Cardiac muscle cell (in vitro differentiated cells and primary cell): ENCODE data around the gene GPR151. TPM values are rescaled to one million over a fixed set of nuclear protein-coding genes. Genes with fewer than 3 reads are reported as not detected.

Source experiments
- DNase-seq, 2 donors: peaks; one replicate each; pipeline versions ENCODE4 v3.0.0 to v3.0.0-alpha.2; 2010 to 2017; ENCODE audit warnings: low read depth in 1 of 2, low spot score in 1 of 2
- H3K27ac ChIP-seq: fragments of 200-600 bp; sonication (generic); 2 replicates; pipeline ENCODE4 v1.5.1; 2016
- H3K27me3 ChIP-seq: fragments of 200-600 bp; sonication (generic); 2 replicates; pipeline ENCODE4 v1.6.0; 2016; ENCODE audit warnings: control low read depth
- H3K36me3 ChIP-seq: fragments of 200-600 bp; sonication (generic); 2 replicates; pipeline ENCODE4 v1.5.1; 2016; ENCODE audit warnings: control low read depth
- H3K4me1 ChIP-seq: fragments of 200-600 bp; sonication (generic); 2 replicates; pipeline ENCODE4 v1.8.1; 2017; ENCODE audit warnings: low read depth, mild to moderate bottlenecking, mixed run types
- H3K4me3 ChIP-seq: fragments of 200-600 bp; sonication (generic); 2 replicates; pipeline ENCODE4 v1.5.1; 2016; ENCODE audit warnings: mild to moderate bottlenecking
- H3K9me3 ChIP-seq: fragments of 200-600 bp; sonication (generic); 2 replicates; pipeline ENCODE4 v1.5.1; 2017; ENCODE audit warnings: low read depth, mild to moderate bottlenecking, control low read depth
- polyA plus RNA-seq: library from polyadenylated mRNA; unstranded; fragments of >200 nt; fragmentation: Nextera tagmentation; extraction: Ambion mirVana; gene quantifications from 2 replicates; pipeline ENCODE4 v1.2.1, GENCODE V29; 2016
- total RNA-seq: library from RNA; depleted of rRNA; stranded (reverse); fragments of >200 nt; gene quantifications from 2 replicates; pipeline ENCODE4 v1.2.3, GENCODE V29; 2016
- TF ChIP-seq, protein P1 (sequence below): IDR thresholded peaks from 2 replicates; pipeline ENCODE4 v1.5.1; 2012; ENCODE audit warnings: low read depth, mild to moderate bottlenecking, low read length

The GPR151 gene
- total and polyA plus RNA-seq, 2 experiments from 2014 or later: not detected

DNA sequence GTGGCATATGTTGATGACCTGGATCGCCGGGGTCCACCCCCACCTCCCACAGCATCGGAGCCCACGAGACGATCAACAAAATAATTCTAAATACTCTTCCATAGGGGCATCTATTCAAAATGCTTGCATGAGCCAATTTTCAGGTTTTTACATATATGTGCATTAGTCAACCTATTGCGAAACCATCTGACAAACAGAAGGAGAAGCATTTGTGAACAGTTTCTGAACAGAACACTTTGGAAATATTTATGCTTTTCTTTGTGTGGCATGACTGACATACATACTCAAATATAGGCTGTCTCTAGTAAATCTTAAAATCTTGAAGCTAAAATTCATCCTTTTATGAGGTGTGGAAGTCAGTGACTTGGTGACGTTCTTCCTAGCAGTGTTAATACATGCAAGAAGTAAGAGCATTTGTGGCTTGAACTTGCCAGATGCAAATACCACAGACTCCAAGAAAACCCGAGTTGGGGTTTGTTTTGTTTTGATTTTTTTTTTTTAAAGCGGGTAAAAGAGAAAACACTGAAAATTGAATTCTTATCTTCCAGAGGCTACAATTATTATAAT is 5.3 kb downstream of the GPR151 start:
- H3K36me3 ChIP-seq: peaks cover 63% of the 10 kb centered on the region
- DNase-seq: peak in 1 of 2 donors; percentile 69
- no peak overlapping the region for H3K27ac ChIP-seq
- H3K27me3 ChIP-seq: no peaks in the 10 kb centered on the region
- no peaks in the 10 kb centered on the region for H3K9me3 ChIP-seq
- no peak overlapping the region for H3K4me3 ChIP-seq
- TF ChIP-seq, protein P1, sequence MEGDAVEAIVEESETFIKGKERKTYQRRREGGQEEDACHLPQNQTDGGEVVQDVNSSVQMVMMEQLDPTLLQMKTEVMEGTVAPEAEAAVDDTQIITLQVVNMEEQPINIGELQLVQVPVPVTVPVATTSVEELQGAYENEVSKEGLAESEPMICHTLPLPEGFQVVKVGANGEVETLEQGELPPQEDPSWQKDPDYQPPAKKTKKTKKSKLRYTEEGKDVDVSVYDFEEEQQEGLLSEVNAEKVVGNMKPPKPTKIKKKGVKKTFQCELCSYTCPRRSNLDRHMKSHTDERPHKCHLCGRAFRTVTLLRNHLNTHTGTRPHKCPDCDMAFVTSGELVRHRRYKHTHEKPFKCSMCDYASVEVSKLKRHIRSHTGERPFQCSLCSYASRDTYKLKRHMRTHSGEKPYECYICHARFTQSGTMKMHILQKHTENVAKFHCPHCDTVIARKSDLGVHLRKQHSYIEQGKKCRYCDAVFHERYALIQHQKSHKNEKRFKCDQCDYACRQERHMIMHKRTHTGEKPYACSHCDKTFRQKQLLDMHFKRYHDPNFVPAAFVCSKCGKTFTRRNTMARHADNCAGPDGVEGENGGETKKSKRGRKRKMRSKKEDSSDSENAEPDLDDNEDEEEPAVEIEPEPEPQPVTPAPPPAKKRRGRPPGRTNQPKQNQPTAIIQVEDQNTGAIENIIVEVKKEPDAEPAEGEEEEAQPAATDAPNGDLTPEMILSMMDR: no peak
- H3K4me1 ChIP-seq: no peaks in the 10 kb centered on the region

DNA sequence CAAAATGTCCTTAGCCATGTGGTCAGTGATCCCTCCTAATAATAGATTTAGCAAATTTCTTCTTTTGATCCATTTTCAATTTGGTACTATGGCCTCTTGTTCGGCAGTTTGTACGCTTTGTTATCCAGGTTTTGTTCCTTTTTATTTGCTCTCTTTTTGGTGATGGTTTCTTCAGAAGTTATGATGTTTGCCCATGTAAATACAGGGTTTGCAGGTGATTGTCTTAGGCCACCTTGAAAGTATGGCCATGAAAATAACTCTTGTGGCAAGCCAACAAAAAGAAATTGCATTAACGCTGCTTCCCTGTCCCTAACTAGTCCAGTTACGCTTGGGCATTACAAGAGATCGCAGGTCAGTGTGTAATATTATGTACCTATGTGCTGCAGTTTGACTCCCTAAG is 8.6 kb downstream of the GPR151 start:
- TF ChIP-seq, protein P1: no peak
- no peak for DNase-seq
- H3K27me3 ChIP-seq: no peaks in the 10 kb centered on the region
- H3K4me3 ChIP-seq: no peak overlapping the region
- no peak overlapping the region for H3K27ac ChIP-seq
- H3K4me1 ChIP-seq: no peaks in the 10 kb centered on the region
- H3K9me3 ChIP-seq: no peaks in the 10 kb centered on the region
- peaks cover 83% of the 10 kb centered on the region for H3K36me3 ChIP-seq

DNA sequence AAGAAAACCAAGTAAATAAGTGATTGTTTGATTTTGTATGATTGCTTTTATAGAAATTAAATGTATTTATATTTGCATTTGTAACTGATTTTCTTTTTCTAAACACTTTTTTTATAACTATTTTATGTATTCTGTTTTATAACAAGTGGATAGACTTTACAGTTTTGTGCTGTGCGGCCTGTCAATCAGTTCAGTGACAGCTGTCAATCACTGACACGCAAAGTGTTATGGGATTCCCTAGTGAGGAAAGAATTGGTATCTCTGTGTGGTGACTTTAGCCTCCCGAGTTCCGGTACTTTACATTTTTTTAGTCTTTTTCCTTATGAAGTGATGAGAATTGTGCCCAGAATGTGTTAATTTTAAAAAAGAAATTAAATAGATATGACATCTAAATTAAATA is 16.3 kb downstream of the GPR151 start:
- TF ChIP-seq, protein P1: no peak
- DNase-seq: no peak
- Histone ChIP-seq H3K27ac (no peak overlapping the region), H3K4me1 (no peaks in the 10 kb centered on the region), H3K4me3 (no peak overlapping the region), H3K36me3 (peaks cover 29% of the 10 kb centered on the region), H3K27me3 (no peaks in the 10 kb centered on the region), H3K9me3 (no peaks in the 10 kb centered on the region)

DNA sequence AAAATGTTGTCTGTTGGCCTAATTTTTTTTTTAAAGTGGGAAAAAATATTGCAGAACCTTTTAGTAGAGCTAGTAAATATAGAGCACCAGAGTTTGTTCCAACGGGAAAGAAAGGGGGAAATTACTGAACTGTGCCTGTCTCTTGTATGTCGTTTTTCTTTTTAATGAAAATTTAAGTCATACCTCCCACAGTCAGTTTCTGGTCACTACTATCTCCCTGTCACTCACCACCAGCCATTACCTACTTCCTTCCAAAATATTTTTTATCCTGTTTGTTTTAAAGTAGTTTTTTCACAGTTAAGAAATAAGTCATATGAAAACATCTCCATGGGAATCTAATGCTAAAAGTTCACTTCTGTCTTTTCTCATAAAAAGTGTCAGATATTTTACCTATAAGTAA is 21.3 kb downstream of the GPR151 start:
- no peak overlapping the region for H3K4me3 ChIP-seq
- no peak for DNase-seq
- no peak overlapping the region for H3K27ac ChIP-seq
- H3K36me3 ChIP-seq: peaks cover 20% of the 10 kb centered on the region
- H3K27me3 ChIP-seq: no peaks in the 10 kb centered on the region
- H3K4me1 ChIP-seq: peaks cover 10% of the 10 kb centered on the region
- H3K9me3 ChIP-seq: no peaks in the 10 kb centered on the region
- TF ChIP-seq, protein P1: no peak

DNA sequence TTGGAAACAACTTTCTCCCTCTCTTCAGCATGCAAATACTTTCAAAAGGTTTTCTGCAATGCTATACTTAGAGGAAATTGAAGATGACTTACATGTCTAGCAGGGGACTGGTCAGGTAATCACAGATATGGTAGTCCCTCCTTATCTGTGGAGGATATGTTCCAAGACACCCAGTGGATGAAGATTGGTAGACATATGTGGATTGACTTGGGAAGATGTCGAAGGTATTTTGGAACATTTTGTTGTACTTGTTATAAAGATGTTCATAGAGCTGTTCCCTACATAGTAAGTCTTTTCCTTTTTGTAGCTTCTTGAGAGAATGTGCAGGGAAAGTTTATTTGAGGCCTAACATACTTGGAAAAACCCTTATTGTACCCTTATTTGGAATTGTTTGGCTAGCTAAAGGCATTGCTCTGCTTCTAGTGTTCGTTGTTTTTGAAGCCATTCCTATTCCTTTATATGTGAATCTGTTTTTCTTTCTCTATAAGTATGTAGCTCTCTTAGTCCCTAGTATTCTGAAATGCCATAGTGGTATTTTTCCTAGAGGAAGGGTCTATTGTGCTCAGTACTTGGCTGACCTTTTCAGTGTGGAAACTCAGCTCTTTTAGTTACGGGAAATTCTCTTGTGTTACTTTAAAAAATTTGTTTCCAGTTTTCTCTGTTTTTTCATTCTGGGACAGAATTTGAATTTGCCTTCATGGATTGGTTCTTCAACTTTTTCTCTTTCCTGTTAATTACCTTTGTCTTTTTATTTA is 25.7 kb downstream of the GPR151 start:
- DNase-seq: no peak
- no peaks in the 10 kb centered on the region for H3K27me3 ChIP-seq
- H3K4me1 ChIP-seq: peaks cover 10% of the 10 kb centered on the region
- no peak overlapping the region for H3K27ac ChIP-seq
- no peak overlapping the region for H3K4me3 ChIP-seq
- H3K36me3 ChIP-seq: peaks cover 22% of the 10 kb centered on the region
- TF ChIP-seq, protein P1: no peak
- no peaks in the 10 kb centered on the region for H3K9me3 ChIP-seq
